HG03025 (cell line): ENCODE data around the gene GRID1.
"Not testable (repeated sequence)": the region's sequence is repeated elsewhere in the genome, so short reads cannot be mapped to it uniquely, and the experiment has no call there.

Experiments used
- ATAC-seq: cut with Tn5 transposase; IDR thresholded peaks from one replicate; pipeline ENCODE4 v1.9.1; 2021; ENCODE audit warnings: mild to moderate bottlenecking, moderate library complexity; ENCODE audit not compliant: unreplicated experiment, low FRiP score

GRID1 gene

GRCh38 chr10:86036544-86036831 lies 330.1 kb downstream of the GRID1 start:
- no peak for ATAC-seq

GRCh38 chr10:86035791-86036543 lies 330.6 kb downstream of the GRID1 start:
- ATAC-seq: no peak

- ATAC-seq: no peak
Measured at GRCh38 chr10:86034710-86035109, 331.9 kb downstream of the GRID1 start.

- ATAC-seq: no peak
Measured at GRCh38 chr10:86033581-86033980, 333.0 kb downstream of the GRID1 start.

GRCh38 chr10:86032087-86032486 lies 334.5 kb downstream of the GRID1 start:
- not testable (repeated sequence) for ATAC-seq

GRCh38 chr10:86030312-86030711 lies 336.3 kb downstream of the GRID1 start:
- no peak for ATAC-seq

- ATAC-seq: no peak
Measured at GRCh38 chr10:86027346-86027745, 339.2 kb downstream of the GRID1 start.

GRCh38 chr10:86025509-86025908 lies 341.1 kb downstream of the GRID1 start:
- ATAC-seq: no peak

GRCh38 chr10:86024281-86025041 lies 342.1 kb downstream of the GRID1 start:
- ATAC-seq: no peak

GRCh38 chr10:86023931-86024280 lies 342.7 kb downstream of the GRID1 start:
- no peak for ATAC-seq

- no peak for ATAC-seq
Measured at GRCh38 chr10:86023336-86023735, 343.3 kb downstream of the GRID1 start.

- no peak for ATAC-seq
Measured at GRCh38 chr10:86022906-86023305, 343.7 kb downstream of the GRID1 start.

GRCh38 chr10:86020134-86020533 lies 346.5 kb downstream of the GRID1 start:
- no peak for ATAC-seq

GRCh38 chr10:86019141-86019540 lies 347.5 kb downstream of the GRID1 start:
- ATAC-seq: no peak

- no peak for ATAC-seq
Measured at GRCh38 chr10:86018735-86019058, 347.9 kb downstream of the GRID1 start.

- ATAC-seq: no peak
Measured at GRCh38 chr10:86017841-86018734, 348.5 kb downstream of the GRID1 start.

- ATAC-seq: no peak
Measured at GRCh38 chr10:86013568-86013967, 353.0 kb downstream of the GRID1 start.

GRCh38 chr10:86007171-86007570 lies 359.4 kb downstream of the GRID1 start:
- no peak for ATAC-seq

- ATAC-seq: no peak
Measured at GRCh38 chr10:86004337-86004736, 362.3 kb downstream of the GRID1 start.

GRCh38 chr10:86003201-86003621 lies 363.4 kb downstream of the GRID1 start:
- ATAC-seq: no peak

- ATAC-seq: no peak
Measured at GRCh38 chr10:86001521-86001920, 365.1 kb downstream of the GRID1 start.
